HG02763 (cell line): ENCODE measurements around the gene IFI6.
"Not testable (repeated sequence)": the region's sequence is repeated elsewhere in the genome, so short reads cannot be mapped to it uniquely, and the experiment has no call there.

Source experiments
- ATAC-seq: cut with Tn5 transposase; IDR thresholded peaks from one replicate; pipeline ENCODE4 v1.9.1; 2021; ENCODE audit warnings: mild to moderate bottlenecking, moderate library complexity; ENCODE audit not compliant: unreplicated experiment

Gene IFI6

GRCh38 chr1:27652111-27652864 is 19.7 kb downstream of the IFI6 start:
- ATAC-seq, result no peak

GRCh38 chr1:27650539-27651175 is 21.3 kb downstream of the IFI6 start:
- ATAC-seq, result no peak

GRCh38 chr1:27650171-27650538 is 21.8 kb downstream of the IFI6 start:
- ATAC-seq, result no peak

DNA sequence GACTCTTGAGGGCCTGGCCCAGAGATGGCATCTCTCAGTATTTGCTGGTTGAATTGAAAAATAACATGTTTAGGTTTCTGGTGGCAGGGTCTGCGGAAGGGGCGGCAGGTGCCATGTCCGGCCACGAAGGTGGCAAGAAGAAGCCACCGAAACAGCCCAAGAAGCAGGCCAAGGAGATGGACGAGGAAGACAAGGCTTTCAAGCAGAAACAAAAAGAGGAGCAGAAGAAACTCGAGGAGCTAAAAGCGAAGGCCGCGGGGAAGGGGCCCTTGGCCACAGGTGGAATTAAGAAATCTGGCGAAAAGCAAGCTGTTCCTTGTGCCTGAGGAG is 22.7 kb downstream of the IFI6 start:
- no peak for ATAC-seq

- ATAC-seq, result no peak
These were observed 23.2 kb downstream of the IFI6 start for GRCh38 chr1:27648602-27649305.

- ATAC-seq, result no peak
These were observed 24.7 kb downstream of the IFI6 start for GRCh38 chr1:27647328-27647727.

DNA sequence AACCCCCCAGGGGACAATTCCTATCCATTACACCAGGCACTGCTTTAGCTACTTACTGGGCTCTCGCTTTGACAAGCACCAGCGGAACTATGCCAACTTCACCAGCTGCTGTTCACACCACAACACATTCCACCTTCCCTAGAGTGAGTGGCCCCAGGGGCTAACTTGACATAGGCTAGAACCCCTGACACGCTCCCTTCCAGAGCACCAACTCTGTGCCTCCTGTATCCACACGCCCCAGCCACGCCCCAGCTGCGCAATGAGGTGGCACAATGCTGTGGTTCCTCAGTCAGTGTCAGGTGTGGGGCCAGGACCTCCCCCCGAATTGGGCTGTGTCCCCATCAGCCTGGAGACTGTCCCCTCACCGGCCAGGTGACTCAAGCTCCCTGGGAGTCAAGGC is 25.3 kb downstream of the IFI6 start:
- no peak for ATAC-seq

DNA sequence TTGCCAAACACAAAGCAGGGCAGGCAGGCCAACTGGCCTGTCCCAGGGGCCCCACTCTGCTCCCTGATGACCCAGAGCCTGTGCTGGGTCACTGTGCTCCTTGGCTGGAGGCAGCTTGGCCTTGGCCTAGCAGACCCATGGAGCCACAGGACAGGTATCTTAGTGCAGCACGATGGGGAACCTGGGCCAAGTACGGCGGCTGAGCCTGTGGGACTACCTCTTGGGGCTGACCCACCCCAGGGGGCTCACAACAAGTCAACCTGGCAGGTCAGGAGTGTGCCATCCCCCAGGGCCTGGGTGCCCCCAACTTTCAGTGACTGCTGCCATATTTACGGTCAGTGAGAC is 26.9 kb downstream of the IFI6 start:
- no peak for ATAC-seq

DNA sequence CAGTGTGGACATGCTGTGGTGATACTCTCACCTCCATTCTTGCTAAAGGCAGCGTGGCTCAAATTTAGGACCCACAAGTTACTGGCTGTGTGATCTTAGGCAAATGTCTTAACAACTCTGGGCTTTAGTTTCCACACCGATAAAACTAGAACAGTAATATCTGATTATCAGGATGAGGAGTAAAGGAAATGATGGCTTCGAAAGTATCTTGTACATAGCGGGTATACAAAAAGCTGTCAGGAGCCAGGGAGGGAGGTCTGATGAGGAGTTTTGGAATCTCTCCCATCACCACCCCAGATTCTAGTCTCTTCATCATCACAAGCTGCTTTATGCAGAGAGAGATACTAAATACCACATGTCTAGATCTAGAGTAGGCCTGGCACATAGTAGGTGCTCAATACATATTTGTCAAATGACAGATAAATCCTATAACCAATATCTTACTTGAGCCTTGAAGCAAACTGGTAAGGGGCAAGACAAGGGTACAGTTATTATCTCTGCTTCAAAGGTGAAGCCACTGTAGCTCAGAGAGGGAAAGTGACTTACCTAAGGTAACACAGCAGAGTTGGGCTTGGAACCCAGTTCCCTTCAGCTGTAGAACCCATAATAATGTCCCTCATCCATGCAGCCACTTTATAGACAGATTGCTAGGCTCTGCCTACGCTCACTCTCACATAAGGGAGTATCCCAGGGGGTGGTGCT is 27.5 kb downstream of the IFI6 start:
- ATAC-seq, result no peak

DNA sequence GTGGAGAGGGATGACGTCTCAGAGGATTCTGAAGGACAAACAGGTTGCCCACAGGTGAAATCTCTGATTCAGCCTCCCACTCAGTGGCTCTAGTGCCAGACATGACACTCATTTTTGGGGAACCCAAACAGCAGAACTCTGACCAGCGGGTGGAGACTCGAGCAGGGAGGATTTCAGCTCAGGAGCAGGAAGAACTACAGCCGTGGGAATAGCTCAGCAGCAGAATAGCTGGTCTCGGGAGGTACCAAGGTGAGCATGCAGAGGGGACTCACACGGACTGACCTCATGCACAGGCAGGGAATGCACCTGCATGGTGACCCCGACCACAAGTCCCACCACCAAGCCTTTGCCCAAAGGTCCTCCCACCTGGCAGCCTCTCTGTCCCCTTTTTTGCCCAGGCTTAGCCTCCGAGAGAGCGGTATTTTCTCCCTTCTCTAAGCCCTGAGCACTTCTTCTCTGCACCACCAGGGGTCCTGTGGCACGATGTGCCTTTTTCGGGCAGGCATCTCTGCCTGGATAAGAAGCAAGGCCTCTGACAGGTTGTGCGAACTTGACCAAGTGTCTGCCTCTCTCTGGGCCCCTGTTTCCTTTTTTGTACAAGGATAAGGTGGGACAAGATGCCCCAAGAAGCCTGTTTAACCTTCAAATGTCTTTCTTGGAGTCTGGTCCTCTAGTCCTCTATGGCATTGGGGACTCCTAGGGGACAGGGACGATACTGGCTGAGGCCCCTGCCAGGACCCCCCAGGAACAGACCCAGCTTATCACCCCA is 28.2 kb downstream of the IFI6 start:
- no peak for ATAC-seq

- not testable (repeated sequence) for ATAC-seq
These were observed 31.5 kb downstream of the IFI6 start for GRCh38 chr1:27640514-27640913.

- ATAC-seq, result no peak
These were observed 33.2 kb downstream of the IFI6 start for GRCh38 chr1:27638805-27639204.

GRCh38 chr1:27638047-27638734 is 33.8 kb downstream of the IFI6 start:
- ATAC-seq, result no peak

DNA sequence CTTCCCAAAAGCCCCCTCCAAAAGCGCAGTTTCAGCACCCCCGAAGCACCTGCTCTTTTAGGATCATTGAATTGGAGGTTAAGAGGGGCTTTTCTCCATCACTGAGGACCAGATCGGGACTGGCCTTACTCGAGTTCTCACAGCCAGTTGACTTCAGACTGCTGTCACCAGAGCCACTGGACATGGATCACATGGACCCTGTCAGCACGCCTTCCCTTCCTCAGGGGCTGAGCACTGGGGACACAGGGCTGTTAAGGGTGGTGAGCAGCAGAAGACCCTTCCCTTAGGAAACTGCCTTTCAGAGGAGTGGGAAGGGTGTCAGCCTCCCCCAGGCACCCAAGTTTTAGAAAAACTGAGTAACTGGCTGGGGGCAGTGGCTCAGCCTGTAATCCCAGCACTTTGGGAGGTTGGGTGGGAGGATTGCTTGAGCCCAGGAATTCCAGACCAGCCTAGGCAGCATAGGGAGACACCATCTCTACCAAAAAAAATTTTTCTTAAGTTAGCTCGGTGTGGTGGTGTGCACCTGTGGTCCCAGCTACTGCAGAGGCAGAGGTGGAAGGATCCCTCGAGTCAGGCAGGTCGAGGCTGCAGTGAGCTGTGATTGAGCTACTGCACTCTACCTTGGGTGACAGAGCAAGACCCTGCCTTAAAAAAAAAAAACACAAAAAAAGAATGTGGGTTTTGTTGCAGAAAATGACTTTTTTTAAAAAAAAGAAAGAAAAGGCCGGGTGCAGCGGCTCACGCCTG is 36.4 kb downstream of the IFI6 start:
- ATAC-seq, result no peak

- no peak for ATAC-seq
These were observed 37.0 kb downstream of the IFI6 start, which contains the start of gene FGR for GRCh38 chr1:27634985-27635367. TSS of gene FGR (minus strand) at chr1:27635185. CDS start at chr1:27623916, 11,269 bp downstream.

DNA sequence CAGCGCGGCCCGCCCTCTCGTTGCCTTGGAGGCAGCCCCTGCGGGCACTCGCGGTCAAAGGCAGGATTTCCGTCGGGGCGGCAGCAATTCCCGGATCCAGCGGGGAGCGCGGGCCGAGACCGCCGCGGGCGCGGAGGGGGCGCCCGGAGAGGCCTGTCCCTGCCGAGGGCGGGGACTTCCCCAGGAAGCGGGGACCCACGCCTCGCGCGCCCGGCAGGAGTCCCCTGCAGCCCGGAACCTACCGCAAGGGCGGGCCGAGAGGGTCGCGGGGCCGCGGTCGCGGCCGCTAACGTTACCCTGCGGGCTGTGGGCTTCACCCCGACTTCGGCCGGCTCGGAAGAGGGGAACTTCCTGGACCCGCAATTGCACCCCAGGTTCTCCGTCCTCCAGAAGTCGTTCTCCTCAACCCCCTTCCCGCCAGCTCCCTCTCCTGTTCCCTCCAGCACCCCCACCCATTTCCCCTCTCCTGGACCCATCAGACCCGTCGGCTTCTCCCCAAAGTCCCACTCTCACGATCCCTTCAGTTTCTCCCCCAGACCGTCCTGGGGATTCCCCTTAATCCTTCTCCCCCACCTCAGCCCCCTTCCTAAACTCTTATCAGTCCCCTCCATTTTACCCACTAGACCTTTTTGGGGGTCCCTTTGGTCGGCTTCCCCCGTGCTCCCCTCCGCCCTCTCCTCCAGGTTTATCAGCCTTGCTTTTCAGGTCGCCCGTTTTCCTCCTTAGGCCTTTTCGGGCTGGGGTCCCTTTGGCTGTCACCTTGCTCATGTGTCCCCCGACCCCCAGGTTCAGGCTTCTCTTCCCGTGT is 37.6 kb downstream of the IFI6 start:
- ATAC-seq, result no peak

GRCh38 chr1:27633640-27634176 is 38.3 kb downstream of the IFI6 start:
- ATAC-seq, result no peak

- ATAC-seq, result no peak
These were observed 38.7 kb downstream of the IFI6 start for GRCh38 chr1:27633298-27633610.
